Smooth muscle cell (in vitro differentiated cells): Measurements from ENCODE around the gene TAS2R40. TPM values are rescaled to one million over a fixed set of nuclear protein-coding genes. Genes with fewer than 3 reads are reported as not detected.
A peak's percentile ranks its signal among the peaks of the same experiment; 100 is the strongest.

Experiments
- DNase-seq: peaks from one replicate; lab custom pipeline; 2025; ENCODE audit not compliant: unreplicated experiment; lab: John Stamatoyannopoulos, UW
- H2AFZ ChIP-seq: fragments of 200-600 bp; sonication (generic); 2 replicates; pipeline ENCODE4 v1.6.0; 2016; ENCODE audit warnings: antibody characterized with exemption, low read depth, mild to moderate bottlenecking
- H3F3A ChIP-seq: fragments of 200-600 bp; sonication (generic); 2 replicates; pipeline ENCODE4 v1.6.0; 2017; ENCODE audit warnings: antibody characterized with exemption, low read depth
- H3K27ac ChIP-seq: fragments of 200-600 bp; sonication (generic); 2 replicates; pipeline ENCODE4 v1.5.1; 2016; ENCODE audit warnings: low read depth, mild to moderate bottlenecking
- H3K27me3 ChIP-seq: fragments of 200-600 bp; sonication (generic); 2 replicates; pipeline ENCODE4 v1.6.1; 2016; ENCODE audit warnings: low read depth, mild to moderate bottlenecking
- H3K36me3 ChIP-seq: fragments of 200-600 bp; sonication (generic); 2 replicates; pipeline ENCODE4 v1.5.1; 2016; ENCODE audit warnings: low read depth
- H3K4me1 ChIP-seq: fragments of 200-600 bp; sonication (generic); 2 replicates; pipeline ENCODE4 v1.5.1; 2016; ENCODE audit warnings: low read depth
- H3K4me2 ChIP-seq: fragments of 200-600 bp; sonication (generic); 2 replicates; pipeline ENCODE4 v1.6.0; 2016; ENCODE audit warnings: mild to moderate bottlenecking
- H3K4me3 ChIP-seq: fragments of 200-600 bp; sonication (generic); 2 replicates; pipeline ENCODE4 v1.5.1; 2016; ENCODE audit warnings: mild to moderate bottlenecking
- H3K79me2 ChIP-seq: fragments of 200-600 bp; sonication (generic); 2 replicates; pipeline ENCODE4 v1.6.0; 2016; ENCODE audit warnings: low read depth, mild to moderate bottlenecking
- H3K9ac ChIP-seq: fragments of 200-600 bp; sonication (generic); 2 replicates; pipeline ENCODE4 v1.6.0; 2016; ENCODE audit warnings: low read depth
- H3K9me3 ChIP-seq: fragments of 200-600 bp; sonication (generic); replicated peaks from 2 replicates; pipeline ENCODE4 v1.5.1; 2016; ENCODE audit warnings: low read depth
- H4K20me1 ChIP-seq: fragments of 200-600 bp; sonication (generic); 2 replicates; pipeline ENCODE4 v1.6.0; 2016; ENCODE audit warnings: low read depth
- WGBS: methylation state at CpG from one replicate; pipeline ENCODE4 v1.1.7; 2016; ENCODE audit warnings: low lambda C conversion rate; 5-methylcytosine and 5-hydroxymethylcytosine counted together
- polyA plus RNA-seq: library from polyadenylated mRNA; unstranded; fragments of >200 nt; fragmentation: Nextera tagmentation; extraction: Ambion mirVana; gene quantifications from 2 replicates; pipeline ENCODE4 v1.2.1, GENCODE V29; 2016
- total RNA-seq: library from RNA; depleted of rRNA; stranded (reverse); fragments of >200 nt; gene quantifications from 2 replicates; pipeline ENCODE4 v1.2.3, GENCODE V29; 2014
- TF ChIP-seq, protein P1 (sequence below): fragments of 200-600 bp; sonication (generic); IDR thresholded peaks from 2 replicates; pipeline ENCODE4 v1.5.1; 2017; ENCODE audit warnings: borderline replicate concordance, mild to moderate bottlenecking, antibody characterized with exemption; ENCODE audit not compliant: insufficient read depth, poor library complexity, severe bottlenecking

TAS2R40 gene
- total and polyA plus RNA-seq, 2 experiments from 2014 or later: not detected

GRCh38 chr7:143240291-143241168 is 18.7 kb downstream of the TAS2R40 start:
- Histone ChIP-seq H3K36me3 (no peaks in the 10 kb centered on the region), H3K4me3 (peak overlapping the region; percentile 8), H3K79me2 (no peaks in the 10 kb centered on the region), H3K9me3 (peaks cover 4% of the 10 kb centered on the region), H3K4me2 (peak overlapping the region; percentile 52), H3K9ac (peak overlapping the region; percentile 30), H3F3A (no peaks in the 10 kb centered on the region), H3K4me1 (peaks cover 4% of the 10 kb centered on the region), H2AFZ (peak overlapping the region; percentile 11), H3K27ac (peak overlapping the region; percentile 89), H4K20me1 (no peaks in the 10 kb centered on the region), H3K27me3 (no peaks in the 10 kb centered on the region)
- peak; percentile 2 for DNase-seq
- WGBS: 13% methylated on average over 9 of the region's 9 CpGs
- TF ChIP-seq, protein P1, sequence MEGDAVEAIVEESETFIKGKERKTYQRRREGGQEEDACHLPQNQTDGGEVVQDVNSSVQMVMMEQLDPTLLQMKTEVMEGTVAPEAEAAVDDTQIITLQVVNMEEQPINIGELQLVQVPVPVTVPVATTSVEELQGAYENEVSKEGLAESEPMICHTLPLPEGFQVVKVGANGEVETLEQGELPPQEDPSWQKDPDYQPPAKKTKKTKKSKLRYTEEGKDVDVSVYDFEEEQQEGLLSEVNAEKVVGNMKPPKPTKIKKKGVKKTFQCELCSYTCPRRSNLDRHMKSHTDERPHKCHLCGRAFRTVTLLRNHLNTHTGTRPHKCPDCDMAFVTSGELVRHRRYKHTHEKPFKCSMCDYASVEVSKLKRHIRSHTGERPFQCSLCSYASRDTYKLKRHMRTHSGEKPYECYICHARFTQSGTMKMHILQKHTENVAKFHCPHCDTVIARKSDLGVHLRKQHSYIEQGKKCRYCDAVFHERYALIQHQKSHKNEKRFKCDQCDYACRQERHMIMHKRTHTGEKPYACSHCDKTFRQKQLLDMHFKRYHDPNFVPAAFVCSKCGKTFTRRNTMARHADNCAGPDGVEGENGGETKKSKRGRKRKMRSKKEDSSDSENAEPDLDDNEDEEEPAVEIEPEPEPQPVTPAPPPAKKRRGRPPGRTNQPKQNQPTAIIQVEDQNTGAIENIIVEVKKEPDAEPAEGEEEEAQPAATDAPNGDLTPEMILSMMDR: peak; percentile 93

GRCh38 chr7:143242306-143242705 is 20.5 kb downstream of the TAS2R40 start:
- Histone ChIP-seq H4K20me1 (no peaks in the 10 kb centered on the region), H2AFZ (no peak overlapping the region), H3K9me3 (no peaks in the 10 kb centered on the region), H3K4me1 (peaks cover 4% of the 10 kb centered on the region), H3K27ac (no peak overlapping the region), H3K27me3 (no peaks in the 10 kb centered on the region), H3K9ac (no peak overlapping the region), H3F3A (no peaks in the 10 kb centered on the region), H3K4me2 (no peak overlapping the region), H3K4me3 (no peak overlapping the region), H3K79me2 (no peaks in the 10 kb centered on the region), H3K36me3 (no peaks in the 10 kb centered on the region)
- TF ChIP-seq, protein P1: no peak
- DNase-seq: no peak
- 89% methylated on average over 11 of the region's 11 CpGs for WGBS

GRCh38 chr7:143243111-143243510 is 21.3 kb downstream of the TAS2R40 start:
- H2AFZ ChIP-seq: no peak overlapping the region
- H3K4me2 ChIP-seq: no peak overlapping the region
- H3K27me3 ChIP-seq: no peaks in the 10 kb centered on the region
- no peaks in the 10 kb centered on the region for H3F3A ChIP-seq
- no peaks in the 10 kb centered on the region for H3K9me3 ChIP-seq
- DNase-seq: no peak
- no peak overlapping the region for H3K9ac ChIP-seq
- no peaks in the 10 kb centered on the region for H3K79me2 ChIP-seq
- H3K4me1 ChIP-seq: peaks cover 4% of the 10 kb centered on the region
- no peak overlapping the region for H3K27ac ChIP-seq
- no peaks in the 10 kb centered on the region for H3K36me3 ChIP-seq
- TF ChIP-seq, protein P1: no peak
- H4K20me1 ChIP-seq: no peaks in the 10 kb centered on the region
- H3K4me3 ChIP-seq: no peak overlapping the region
- WGBS: 73% methylated on average over 7 of the region's 7 CpGs
